ENCODE data around the gene PPM1E. TPM values are rescaled to one million over a fixed set of nuclear protein-coding genes. Genes with fewer than 3 reads are reported as not detected.

The PPM1E gene
- total RNA-seq, 1 experiment from 2014 or later, result 7.1 TPM

- Histone ChIP-seq H2BK12ac (ENCODE audit: insufficient read length, low read depth, low read length) (no peak overlapping the region), H3K27ac (ENCODE audit: insufficient read length, low read depth, low read length) (no peak overlapping the region), H2BK5ac (ENCODE audit: insufficient read length, low read length) (no peak overlapping the region), H2BK20ac (ENCODE audit: low read depth, low read length, poor library complexity, severe bottlenecking) (no peak overlapping the region), H3K79me2 (ENCODE audit: insufficient read depth, low read length) (no peaks in the 10 kb centered on the region), H3K4ac (ENCODE audit: low read depth, low read length) (no peak overlapping the region), H2BK120ac (ENCODE audit: low read depth, low read length, poor library complexity, severe bottlenecking) (no peak overlapping the region), H4K91ac (ENCODE audit: insufficient read length, low read depth, low read length) (no peak overlapping the region), H3K79me1 (ENCODE audit: insufficient read depth, low read depth, low read length, poor library complexity, severe bottlenecking) (no peaks in the 10 kb centered on the region), H3K14ac (ENCODE audit: insufficient read depth, low read length) (no peak overlapping the region), H3K18ac (ENCODE audit: insufficient read length, low read depth, low read length) (no peak overlapping the region), H4K20me1 (ENCODE audit: control insufficient read depth, insufficient read depth, insufficient read length) (no peaks in the 10 kb centered on the region), H3K56ac (ENCODE audit: insufficient read length, low read depth, low read length) (no peak overlapping the region), H3T11ph (ENCODE audit: low read length) (no peak overlapping the region), H3K23me2 (ENCODE audit: insufficient read length, low read depth, low read length, poor library complexity, severe bottlenecking) (peaks cover 7% of the 10 kb centered on the region), H3K27me3 (ENCODE audit: insufficient read depth, low read length) (no peaks in the 10 kb centered on the region), H4K8ac (replicated peaks; ENCODE audit: insufficient read length, low read depth, low read length) (no peak overlapping the region), H3K4me1 (ENCODE audit: insufficient read depth, low read length) (no peaks in the 10 kb centered on the region; the same call in 1 of the 2 replicates), H2BK15ac (ENCODE audit: low read depth, low read length) (no peak overlapping the region), H4K5ac (ENCODE audit: insufficient read length, low read depth, low read length) (no peak overlapping the region), H2AK5ac (ENCODE audit: insufficient read length, low read length) (no peak overlapping the region), H3K9me3 (ENCODE audit: control insufficient read depth, low read depth, low read length) (no peaks in the 10 kb centered on the region), H3K4me2 (ENCODE audit: insufficient read depth, insufficient read length, low read length) (peak overlapping the region; percentile 97), H3K9ac (ENCODE audit: extremely low read depth, insufficient read length, low read length) (peak overlapping the region; percentile 72), H3K23ac (ENCODE audit: insufficient read length, low read depth, low read length) (no peak overlapping the region), H2AFZ (ENCODE audit: low read length) (peak overlapping the region; percentile 88)
- Mint-ChIP-seq H3K4me3 (peak overlapping the region; percentile 94 to 96), H3K27me3 (ENCODE audit: low read depth) (peaks cover 44% of the 10 kb centered on the region), H3K27ac (no peak overlapping the region), H3K9me3 (no peaks in the 10 kb centered on the region), H3K4me1 (peaks cover 10 to 13% of the 10 kb centered on the region in 2 experiments), H3K36me3 (ENCODE audit: insufficient read depth in 1 of 3, low read depth in 3 of 3) (no peaks in the 10 kb centered on the region; a peak in 1 of 7 replicates)
- DNase-seq, result no peak
- WGBS (ENCODE audit: extremely low coverage, insufficient read length, low lambda C conversion rate), result no CpG with 5 or more reads among the region's 5 CpGs
- TF ChIP-seq CTCF (conservative IDR thresholded peaks at IDR 0.05), result no peak
These were observed 1.5 kb downstream of the PPM1E start for GRCh38 chr17:58757162-58757613.

Data from H9 (cell line).